Measurements from ENCODE around the gene ZBTB14.

Gene ZBTB14

GRCh38 chr18:5311301-5311989, 15.9 kb upstream of the ZBTB14 start:
- DNase-seq (ENCODE audit: low read depth) = peak; percentile 10
- no peak overlapping the region for H3K4me3 ChIP-seq (ENCODE audit: low read length)
- TF ChIP-seq CTCF (conservative IDR thresholded peaks at IDR 0.05; ENCODE audit: low read length) = no peak

GRCh38 chr18:5309888-5310470, 14.5 kb upstream of the ZBTB14 start:
- TF ChIP-seq CTCF (conservative IDR thresholded peaks at IDR 0.05; ENCODE audit: low read length) = no peak
- 0 out of 2 replicates have a peak overlapping the region, but pooled peaks have one; percentile 18 for H3K4me3 ChIP-seq (ENCODE audit: low read length)
- peak; percentile 3 for DNase-seq (ENCODE audit: low read depth)

GRCh38 chr18:5305835-5306234, 10.3 kb upstream of the ZBTB14 start:
- no peak for DNase-seq (ENCODE audit: low read depth)
- H3K4me3 ChIP-seq (ENCODE audit: low read length) = no peak overlapping the region
- TF ChIP-seq CTCF (conservative IDR thresholded peaks at IDR 0.05; ENCODE audit: low read length) = no peak

GRCh38 chr18:5304232-5304631, 8.7 kb upstream of the ZBTB14 start:
- no peak for TF ChIP-seq CTCF (conservative IDR thresholded peaks at IDR 0.05; ENCODE audit: low read length)
- no peak for DNase-seq (ENCODE audit: low read depth)
- H3K4me3 ChIP-seq (ENCODE audit: low read length) = no peak overlapping the region

GRCh38 chr18:5303636-5304035, 8.1 kb upstream of the ZBTB14 start:
- no peak overlapping the region for H3K4me3 ChIP-seq (ENCODE audit: low read length)
- DNase-seq (ENCODE audit: low read depth) = no peak
- no peak for TF ChIP-seq CTCF (conservative IDR thresholded peaks at IDR 0.05; ENCODE audit: low read length)

GRCh38 chr18:5302606-5303005, 7.1 kb upstream of the ZBTB14 start:
- DNase-seq (ENCODE audit: low read depth) = no peak
- no peak overlapping the region for H3K4me3 ChIP-seq (ENCODE audit: low read length)

More at GRCh38 chr18:5302606-5303005, 7.1 kb upstream of the ZBTB14 start:
- TF ChIP-seq CTCF (conservative IDR thresholded peaks at IDR 0.05; ENCODE audit: low read length) = no peak

Measured in AG10803 (cell line).